ENCODE measurements around the gene TENT4B. TPM values are rescaled to one million over a fixed set of nuclear protein-coding genes. Genes with fewer than 3 reads are reported as not detected.

Gene TENT4B
- total RNA-seq, 1 donor from 2014 or later, result 38.1 TPM

DNA sequence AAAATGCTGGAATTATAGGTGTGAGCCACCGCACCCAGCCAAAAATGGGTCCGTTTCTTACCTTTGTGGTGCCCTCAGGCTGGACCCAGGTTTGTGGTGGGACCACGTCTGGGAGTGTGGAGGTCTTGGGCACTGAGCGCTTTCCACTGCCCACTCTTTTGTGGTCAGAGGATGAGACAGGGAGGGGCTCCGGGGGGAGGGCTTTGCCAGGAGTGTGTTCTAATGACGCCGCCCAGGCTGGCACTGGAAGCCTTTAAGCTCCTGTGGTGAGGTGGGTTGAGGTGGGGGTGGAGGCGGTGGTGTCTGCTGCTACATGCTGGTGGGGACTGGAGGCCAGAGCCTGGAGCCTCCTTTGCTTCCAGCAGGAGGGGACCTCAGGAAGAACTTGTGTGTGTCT, 100.4 kb downstream of the TENT4B start:
- Histone ChIP-seq H3K27me3 (no peaks in the 10 kb centered on the region), H3K9me3 (no peaks in the 10 kb centered on the region), H3K4me3 (no peak overlapping the region), H3K36me3 (no peaks in the 10 kb centered on the region), H3K27ac (no peak overlapping the region), H3K4me1 (peaks cover 0 to 16% of the 10 kb centered on the region in 2 donors)
- TF ChIP-seq, protein P1, sequence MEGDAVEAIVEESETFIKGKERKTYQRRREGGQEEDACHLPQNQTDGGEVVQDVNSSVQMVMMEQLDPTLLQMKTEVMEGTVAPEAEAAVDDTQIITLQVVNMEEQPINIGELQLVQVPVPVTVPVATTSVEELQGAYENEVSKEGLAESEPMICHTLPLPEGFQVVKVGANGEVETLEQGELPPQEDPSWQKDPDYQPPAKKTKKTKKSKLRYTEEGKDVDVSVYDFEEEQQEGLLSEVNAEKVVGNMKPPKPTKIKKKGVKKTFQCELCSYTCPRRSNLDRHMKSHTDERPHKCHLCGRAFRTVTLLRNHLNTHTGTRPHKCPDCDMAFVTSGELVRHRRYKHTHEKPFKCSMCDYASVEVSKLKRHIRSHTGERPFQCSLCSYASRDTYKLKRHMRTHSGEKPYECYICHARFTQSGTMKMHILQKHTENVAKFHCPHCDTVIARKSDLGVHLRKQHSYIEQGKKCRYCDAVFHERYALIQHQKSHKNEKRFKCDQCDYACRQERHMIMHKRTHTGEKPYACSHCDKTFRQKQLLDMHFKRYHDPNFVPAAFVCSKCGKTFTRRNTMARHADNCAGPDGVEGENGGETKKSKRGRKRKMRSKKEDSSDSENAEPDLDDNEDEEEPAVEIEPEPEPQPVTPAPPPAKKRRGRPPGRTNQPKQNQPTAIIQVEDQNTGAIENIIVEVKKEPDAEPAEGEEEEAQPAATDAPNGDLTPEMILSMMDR (IDR thresholded peaks at IDR 0.05), result no peak
- DNase-seq (ENCODE audit: low spot score in 2 of 2), result no peak
- intact Hi-C loops (cut with DNase I), result no loop called here

DNA sequence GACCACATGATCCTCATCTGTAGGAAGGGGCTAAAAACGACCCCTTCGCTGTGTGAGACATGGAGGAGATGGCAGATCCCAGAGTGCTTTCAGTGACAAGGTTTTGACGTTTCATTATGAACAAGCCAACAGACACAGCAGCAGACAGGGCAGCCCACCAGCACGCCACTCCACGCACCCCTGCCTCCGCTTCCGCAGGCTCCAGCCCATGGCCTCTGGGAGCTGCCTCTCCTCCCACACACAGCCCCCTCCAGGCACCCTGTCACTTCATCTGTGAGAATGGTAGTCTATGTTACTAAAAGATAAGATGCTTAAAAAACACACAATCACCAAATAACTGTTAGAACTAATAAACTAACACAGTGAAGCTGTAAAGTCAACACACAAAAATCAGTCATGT, 101.0 kb downstream of the TENT4B start:
- TF ChIP-seq, protein P1 (IDR thresholded peaks at IDR 0.05), result no peak
- Histone ChIP-seq H3K4me1 (peaks cover 0 to 16% of the 10 kb centered on the region in 2 donors), H3K27me3 (no peaks in the 10 kb centered on the region), H3K4me3 (no peak overlapping the region), H3K36me3 (no peaks in the 10 kb centered on the region), H3K27ac (no peak overlapping the region), H3K9me3 (no peaks in the 10 kb centered on the region)
- no peak for DNase-seq (ENCODE audit: low spot score in 2 of 2)
- intact Hi-C loops (cut with DNase I), result no loop called here

DNA sequence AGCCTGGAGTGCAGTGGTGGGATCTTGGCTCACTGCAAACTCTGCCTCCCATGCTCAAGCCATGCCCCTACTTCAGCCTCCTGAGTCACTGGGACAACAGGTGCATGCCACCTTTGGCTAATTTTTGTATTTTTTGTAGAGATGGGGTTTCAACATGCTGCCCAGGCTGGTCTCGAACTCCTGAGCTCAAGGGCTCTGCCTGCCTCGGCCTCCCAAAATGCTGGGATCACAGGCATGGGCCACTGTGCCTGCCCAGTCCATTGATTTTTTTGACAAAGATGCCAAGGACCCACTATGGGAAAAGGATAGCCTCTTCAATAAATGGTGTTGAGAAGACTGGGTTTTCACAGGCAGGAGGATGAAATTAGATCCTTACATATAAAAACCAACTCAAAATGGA, 102.4 kb downstream of the TENT4B start:
- DNase-seq (ENCODE audit: low spot score in 2 of 2), result no peak
- Histone ChIP-seq H3K36me3 (no peaks in the 10 kb centered on the region), H3K27ac (no peak overlapping the region), H3K4me1 (peaks cover 0 to 24% of the 10 kb centered on the region in 2 donors), H3K27me3 (no peaks in the 10 kb centered on the region), H3K4me3 (no peak overlapping the region), H3K9me3 (no peaks in the 10 kb centered on the region)
- intact Hi-C loops (cut with DNase I), result no loop called here
- TF ChIP-seq, protein P1 (IDR thresholded peaks at IDR 0.05), result no peak

DNA sequence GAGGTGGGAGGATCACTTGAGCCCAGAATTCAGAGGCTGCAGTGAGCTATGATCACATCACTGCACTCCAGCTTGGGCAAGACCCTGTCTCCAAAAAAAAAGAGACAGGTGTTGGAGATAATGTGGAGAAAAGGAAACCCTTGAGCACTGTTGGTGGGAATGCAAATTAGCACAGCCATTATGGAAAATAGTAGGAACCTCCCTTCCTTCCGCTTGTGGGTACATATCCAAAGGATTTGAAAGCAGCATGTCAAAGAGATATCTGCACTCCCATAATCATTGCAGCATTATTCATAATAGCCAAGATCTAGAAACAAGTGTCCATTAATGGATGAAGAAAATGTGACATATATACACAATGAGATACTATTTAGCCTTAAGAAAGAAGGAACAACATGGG, 103.5 kb downstream of the TENT4B start:
- Histone ChIP-seq H3K27ac (no peak overlapping the region), H3K4me1 (peaks cover 0 to 17% of the 10 kb centered on the region in 2 donors), H3K4me3 (no peak overlapping the region), H3K27me3 (no peaks in the 10 kb centered on the region), H3K36me3 (no peaks in the 10 kb centered on the region), H3K9me3 (no peaks in the 10 kb centered on the region)
- TF ChIP-seq, protein P1 (IDR thresholded peaks at IDR 0.05), result no peak
- intact Hi-C loops (cut with DNase I), result no loop called here
- no peak for DNase-seq (ENCODE audit: low spot score in 2 of 2)

DNA sequence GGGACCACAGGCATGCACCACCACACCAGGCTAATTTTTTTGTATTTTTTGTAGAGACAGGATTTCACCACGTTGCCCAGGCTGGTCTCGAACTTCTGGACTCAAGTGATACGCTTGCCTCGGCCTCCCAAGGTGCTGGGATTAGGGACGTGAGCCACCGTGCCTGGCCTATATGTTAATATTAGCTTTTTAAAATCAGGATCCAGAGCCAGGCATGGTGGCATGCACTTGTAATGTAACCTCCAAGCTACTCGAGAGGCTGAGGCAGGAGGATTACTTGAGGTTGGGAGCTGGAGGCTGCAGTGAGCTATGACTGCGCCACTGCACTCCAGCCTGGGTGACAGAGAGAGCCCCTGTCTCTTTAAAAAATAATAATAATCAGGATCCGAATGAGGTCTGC, 104.8 kb downstream of the TENT4B start:
- Histone ChIP-seq H3K36me3 (no peaks in the 10 kb centered on the region), H3K27ac (no peak overlapping the region), H3K27me3 (no peaks in the 10 kb centered on the region), H3K4me3 (no peak overlapping the region), H3K4me1 (peaks cover 0 to 8% of the 10 kb centered on the region in 2 donors), H3K9me3 (no peaks in the 10 kb centered on the region)
- TF ChIP-seq, protein P1 (IDR thresholded peaks at IDR 0.05), result no peak
- intact Hi-C loops (cut with DNase I), result no loop called here
- DNase-seq (ENCODE audit: low spot score in 2 of 2), result no peak
